Head of caudate nucleus (tissue), 42 donors: ENCODE results near the gene FCHSD2.

Source experiments
- DNase-seq, 42 donors: peaks; one replicate each; pipeline versions ENCODE4 v3.0.0 to v3.0.0-alpha.2; 2020 to 2021; ENCODE audit warnings: mixed read lengths in 7 of 42
- intact Hi-C: fragments of 100-400 bp; cut with DNase I; formaldehyde crosslinking; loops from one replicate; pipeline ENCODE4 v1.15.0; 2022

Gene FCHSD2

DNA sequence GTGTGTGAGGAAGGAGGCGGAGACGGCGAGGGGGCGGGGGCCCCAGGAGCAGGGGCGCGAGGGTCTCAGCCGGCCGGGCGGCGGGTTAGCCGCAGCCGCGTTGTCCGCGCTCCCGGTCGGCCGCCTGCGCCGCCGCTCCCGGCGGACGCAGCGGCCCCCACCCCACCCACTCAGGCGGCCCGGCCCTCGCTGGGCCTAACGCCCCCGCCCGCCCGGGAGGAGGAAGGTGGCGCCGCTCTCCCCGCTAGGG is at the start of gene FCHSD2:
FCHSD2 (minus strand) TSS at position 191 of the 250 bp plus-strand sequence. CDS start 441 bp downstream, outside the sequence.
- intact Hi-C loops: loop anchor here (5.0 to 10.0 kb wide), 3 partner anchors 35 to 307 kb away; no protein-coding TSS in a partner anchor
- no peak for DNase-seq

DNA sequence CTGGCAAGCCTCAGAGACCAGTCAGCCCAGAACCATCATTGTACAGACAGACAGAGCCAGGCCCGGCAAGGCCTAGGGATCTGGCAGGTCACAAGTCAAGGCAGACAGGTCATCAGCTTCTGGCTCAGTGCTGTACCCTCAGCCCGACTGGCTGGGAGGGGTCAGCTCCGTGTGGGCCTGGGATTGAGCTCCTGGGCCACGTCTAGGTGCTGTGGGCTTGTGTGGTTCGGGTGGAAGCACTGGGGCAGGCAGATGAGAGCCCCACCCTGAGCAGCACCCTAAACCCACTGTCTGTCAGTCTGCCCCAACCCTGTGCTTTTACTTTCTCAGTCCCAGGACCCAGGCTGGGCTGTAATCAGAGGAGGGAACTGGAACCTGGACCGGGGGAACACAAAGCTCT is 49.0 kb upstream of the FCHSD2 start:
- intact Hi-C loops: no loop called here
- peak in 1 of 42 donors; percentile 18 for DNase-seq

DNA sequence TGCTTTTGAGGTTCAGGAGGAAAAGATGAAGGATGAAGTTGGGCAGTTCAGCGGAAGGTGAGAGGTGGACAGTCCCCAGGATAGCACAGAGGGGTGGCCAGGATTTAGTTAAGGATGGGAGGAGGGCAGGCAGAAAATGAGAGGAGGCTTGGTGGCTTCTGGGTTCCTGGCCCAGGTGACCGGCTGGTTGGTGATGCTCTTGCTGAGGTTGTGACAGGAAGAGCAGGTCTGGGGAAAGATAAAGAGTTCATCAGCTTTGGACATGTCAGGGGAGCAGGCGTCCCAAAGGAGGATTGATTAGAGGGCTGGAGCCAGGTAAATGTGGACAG is 48.4 kb upstream of the FCHSD2 start:
- peak in 2 of 42 donors; percentile 7 to 9 for DNase-seq
- intact Hi-C loops: no loop called here

DNA sequence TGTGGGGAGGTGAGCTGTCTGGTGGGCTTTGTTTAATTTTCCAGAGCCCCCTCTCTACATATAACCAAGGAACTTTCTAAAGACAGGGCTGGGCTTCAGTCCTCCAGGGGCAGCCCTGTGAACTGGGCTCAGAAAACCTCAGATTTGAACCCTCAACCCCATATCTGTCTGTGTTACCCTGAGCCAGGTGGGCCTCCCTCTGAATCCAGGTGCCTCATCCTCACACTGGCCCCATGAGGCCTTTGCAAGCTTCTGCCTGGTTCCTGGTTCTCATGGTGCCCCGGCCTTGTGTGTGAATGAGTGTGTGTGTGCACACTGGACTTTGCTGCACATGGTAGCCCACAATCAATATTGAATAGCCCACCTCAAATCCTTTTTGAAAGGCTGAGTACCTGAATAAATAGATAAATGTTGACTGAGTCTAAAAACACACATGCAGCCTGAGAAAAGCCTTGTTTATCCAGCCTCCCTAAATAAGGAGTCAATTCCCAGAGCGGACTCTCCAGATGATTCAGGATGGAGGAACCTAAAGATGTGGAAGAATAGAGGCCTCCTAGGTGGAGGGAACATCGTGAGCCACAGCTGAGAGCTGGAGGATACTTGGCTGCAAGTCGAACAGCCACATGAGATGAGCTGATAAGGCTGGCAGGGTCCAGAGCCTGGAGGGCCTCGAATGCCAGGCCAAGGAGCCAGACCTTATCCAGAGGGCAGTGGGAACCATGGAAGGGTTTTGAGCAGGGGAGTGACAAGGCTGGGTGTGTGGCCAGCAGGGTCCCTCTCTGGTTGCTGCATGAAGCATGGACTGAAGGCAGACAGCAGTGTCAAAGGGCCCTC is 47.8 kb upstream of the FCHSD2 start:
- intact Hi-C loops: loop anchor here (5.0 kb wide), 1 partner anchor 52 kb away; no protein-coding TSS in a partner anchor
- DNase-seq: peak in 3 of 42 donors; percentile 16 to 41 (median 17)

DNA sequence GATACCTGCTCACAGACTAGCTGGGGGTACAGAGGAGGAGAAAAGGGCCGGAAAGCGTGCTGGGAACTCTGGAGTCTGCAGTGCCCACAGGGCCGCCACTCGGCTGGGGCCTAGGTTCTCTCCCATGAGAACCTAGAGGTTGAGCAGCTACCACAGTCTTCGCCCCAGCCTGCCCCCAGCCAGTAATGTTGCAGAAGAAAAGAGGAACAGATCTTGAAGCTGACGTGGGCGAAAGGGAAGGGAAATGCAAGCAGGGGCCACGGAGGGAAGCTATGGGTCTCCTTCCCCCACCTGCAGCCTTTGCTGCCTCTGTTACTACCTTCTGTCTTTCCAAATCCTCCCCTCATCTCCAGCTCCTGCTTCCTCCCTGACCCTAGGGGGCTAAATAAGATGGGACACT is 47.2 kb upstream of the FCHSD2 start:
- peak in 33 of 42 donors; percentile 19 to 64 (median 41) for DNase-seq
- intact Hi-C loops: loop anchor here (5.0 kb wide), 1 partner anchor 53 kb away; no protein-coding TSS in a partner anchor

DNA sequence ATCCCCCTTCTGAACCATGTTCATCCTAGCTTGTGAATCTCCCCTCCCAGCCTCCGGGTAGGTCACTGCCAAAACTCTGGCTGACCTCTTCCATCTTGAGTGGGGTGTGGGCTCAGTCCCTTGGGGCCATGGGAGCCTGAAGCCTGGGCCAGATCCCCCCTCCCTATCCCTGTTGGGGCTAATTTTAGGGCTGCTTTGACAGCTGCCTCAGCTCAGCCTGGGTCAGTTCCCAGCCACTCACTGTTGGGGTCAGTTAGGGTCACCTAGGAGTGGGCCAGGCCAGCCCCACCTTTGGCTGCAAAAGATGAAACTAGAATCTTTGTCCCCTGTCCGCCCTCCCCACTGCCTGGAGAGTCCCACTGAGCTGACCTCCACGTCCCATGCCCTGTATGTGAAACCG is 46.2 kb upstream of the FCHSD2 start:
- peak in 2 of 42 donors; percentile 17 to 39 for DNase-seq

DNA sequence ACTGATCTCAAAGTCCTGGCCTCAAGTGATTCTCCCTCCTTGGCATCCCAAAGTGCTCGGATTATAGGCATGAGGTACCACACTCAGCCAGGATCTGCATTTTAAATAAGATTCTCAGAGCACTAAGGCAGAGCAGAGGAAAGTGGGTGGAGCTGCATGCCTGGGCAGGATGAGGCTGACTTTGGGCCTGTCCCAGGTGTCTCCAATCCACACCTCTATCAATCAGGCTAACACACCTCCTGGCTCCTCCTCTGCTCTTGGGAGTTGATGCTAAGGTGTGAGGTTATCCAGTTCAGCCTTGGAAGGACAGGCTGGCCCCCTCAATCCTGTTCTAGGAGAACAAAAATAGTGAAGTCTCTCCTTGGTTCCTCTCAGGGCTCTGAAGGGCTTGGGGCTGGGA is 45.7 kb upstream of the FCHSD2 start:
- no peak for DNase-seq
- intact Hi-C loops: loop anchor here (5.0 kb wide), 1 partner anchor 54 kb away; no protein-coding TSS in a partner anchor

More for the DNA sequence above, 46.2 kb upstream of the FCHSD2 start:
- intact Hi-C loops: loop anchor here (5.0 kb wide), 1 partner anchor 54 kb away; no protein-coding TSS in a partner anchor

DNA sequence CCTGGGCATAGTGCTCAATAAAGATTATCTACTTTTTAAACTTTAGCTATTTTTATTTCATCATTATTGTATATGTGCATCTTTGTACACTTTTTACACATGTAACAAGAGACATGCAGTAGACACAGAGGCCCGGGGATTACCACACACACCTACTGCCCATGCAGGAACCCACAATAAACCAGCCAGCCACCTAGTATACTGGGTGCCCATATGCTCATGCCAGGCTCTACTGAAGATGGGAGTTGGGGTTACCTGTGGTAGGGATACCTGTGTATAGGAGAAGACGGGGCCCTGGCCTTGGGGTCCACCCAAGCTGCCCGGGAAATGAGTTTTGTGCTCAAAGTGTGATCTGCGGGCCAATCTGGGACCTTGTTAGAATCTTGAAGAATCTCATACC is 44.8 kb upstream of the FCHSD2 start:
- intact Hi-C loops: loop anchor here (5.0 kb wide), 1 partner anchor 55 kb away; no protein-coding TSS in a partner anchor

DNA sequence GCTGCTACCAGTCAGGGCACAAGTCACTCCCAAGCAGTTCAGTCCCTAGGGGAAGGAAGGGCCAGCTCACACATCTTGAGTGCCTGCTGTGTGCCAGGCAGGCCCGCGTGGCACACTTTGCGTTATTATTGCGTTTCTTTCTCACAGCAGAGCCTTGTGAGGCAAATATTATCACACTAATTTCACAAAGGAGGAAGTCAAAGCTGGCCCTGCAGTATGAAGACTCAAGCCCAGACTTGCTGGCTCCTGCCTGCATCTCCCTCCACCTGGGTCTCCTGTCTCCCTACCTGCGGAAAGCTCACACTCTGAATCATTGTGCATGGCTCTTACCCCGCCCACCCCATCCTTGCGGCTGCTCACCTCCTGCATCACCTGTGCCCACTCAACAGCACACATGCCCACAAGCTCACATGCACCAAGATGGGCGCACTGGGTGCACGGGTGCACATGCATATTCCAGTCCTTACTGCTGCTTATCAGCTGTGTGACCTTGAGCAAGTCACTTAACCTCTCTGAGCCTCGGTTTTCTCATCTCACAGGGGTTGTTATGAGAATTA is 44.3 kb upstream of the FCHSD2 start:
- intact Hi-C loops: loop anchor here (5.0 kb wide), 1 partner anchor 56 kb away; no protein-coding TSS in a partner anchor
- peak in 1 of 42 donors; percentile 34 for DNase-seq

More for the DNA sequence above, 44.8 kb upstream of the FCHSD2 start:
- DNase-seq: peak in 3 of 42 donors; percentile 14 to 35 (median 15)

DNA sequence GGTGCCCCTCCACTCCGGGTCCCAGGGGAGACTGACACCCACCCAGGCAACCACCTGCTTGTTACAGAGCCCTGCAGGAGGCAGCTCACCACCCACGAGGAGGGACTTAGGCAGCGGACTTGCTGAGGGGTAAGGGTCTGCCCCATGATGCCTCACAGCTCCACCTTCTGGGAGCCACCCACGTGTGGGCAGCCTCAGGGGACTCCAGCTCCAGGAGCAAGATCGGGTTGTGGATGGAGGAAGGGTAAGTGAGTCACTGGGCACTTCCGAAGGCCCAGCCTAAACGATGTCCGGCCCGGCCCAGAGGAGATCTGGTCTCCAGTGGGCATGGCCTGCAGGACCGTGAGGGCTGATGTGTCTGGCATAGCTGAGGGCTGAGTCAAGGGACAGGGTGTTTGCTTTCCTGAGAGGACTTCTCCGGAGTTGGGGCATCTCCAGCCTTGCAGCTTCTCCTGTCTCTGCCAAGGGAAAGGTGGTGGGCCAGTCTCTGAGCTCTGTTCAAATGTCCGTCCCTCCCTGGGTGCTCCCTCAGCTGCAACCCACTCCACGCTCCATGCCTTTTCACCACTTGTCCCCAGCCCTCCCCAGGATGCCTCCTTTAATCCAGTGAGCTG is 43.7 kb upstream of the FCHSD2 start:
- intact Hi-C loops: loop anchor here (5.0 kb wide), 1 partner anchor 57 kb away; no protein-coding TSS in a partner anchor
- DNase-seq: peak in 1 of 42 donors; percentile 39

DNA sequence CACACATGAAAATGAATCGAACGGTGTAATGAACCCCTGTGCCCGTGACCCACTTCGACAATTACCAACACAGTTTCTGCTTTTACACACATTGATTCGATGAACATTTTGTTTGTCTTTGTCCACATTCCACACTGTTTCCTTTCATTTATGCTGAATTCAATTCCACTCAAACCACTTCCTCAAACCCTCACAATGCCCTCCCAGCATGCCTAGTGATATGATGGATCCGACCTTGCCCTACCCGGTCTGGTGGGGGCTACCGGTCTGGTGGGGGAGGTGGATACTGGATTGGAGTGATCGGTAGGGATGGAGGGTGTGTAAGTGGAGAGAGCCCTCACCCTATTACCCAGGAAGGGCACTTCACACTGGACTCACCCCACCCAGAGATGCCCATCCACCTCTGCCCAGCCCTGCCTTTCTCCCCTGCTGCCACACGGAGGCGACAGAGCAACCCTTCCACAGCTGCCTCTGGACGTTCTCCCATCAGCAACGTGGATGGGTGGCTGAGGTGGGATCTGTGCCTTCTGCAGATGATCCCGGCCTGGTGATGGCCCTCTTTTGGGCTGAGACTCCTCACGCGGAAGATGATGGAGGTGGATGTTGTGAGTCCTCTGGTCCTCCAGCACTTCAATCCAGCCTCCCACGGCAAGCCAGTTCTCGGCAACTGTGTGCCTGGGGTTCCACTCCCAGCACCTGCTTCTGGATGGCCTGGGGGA is 43.0 kb upstream of the FCHSD2 start:
- intact Hi-C loops: loop anchor here (5.0 kb wide), 1 partner anchor 57 kb away; no protein-coding TSS in a partner anchor
- DNase-seq: peak in 41 of 42 donors; percentile 38 to 84 (median 63)

DNA sequence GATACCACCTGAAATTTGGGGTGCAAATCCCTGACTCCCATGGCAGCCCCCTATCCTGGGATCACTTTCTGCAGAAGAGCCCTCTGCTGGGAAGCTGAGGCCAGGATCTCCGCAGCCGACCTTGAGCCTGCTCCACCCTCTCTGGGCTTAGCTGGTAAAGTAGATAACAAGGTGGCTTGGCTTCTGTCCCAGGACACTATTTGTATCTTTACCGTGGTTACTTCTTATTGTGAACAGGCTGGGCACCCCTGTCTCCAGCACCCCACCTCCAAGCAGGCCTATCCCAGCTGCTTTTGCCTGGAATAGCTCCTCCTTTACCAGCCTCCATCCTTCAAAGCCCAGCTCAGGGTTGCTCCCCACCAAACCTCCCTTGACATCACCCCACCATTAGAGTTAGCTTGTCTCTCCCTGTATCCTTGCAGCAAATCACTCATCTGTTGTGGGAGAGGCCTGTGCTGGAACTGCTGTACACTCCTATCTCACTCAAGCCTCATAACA is 40.8 kb upstream of the FCHSD2 start:
- intact Hi-C loops: no loop called here
- DNase-seq: no peak

DNA sequence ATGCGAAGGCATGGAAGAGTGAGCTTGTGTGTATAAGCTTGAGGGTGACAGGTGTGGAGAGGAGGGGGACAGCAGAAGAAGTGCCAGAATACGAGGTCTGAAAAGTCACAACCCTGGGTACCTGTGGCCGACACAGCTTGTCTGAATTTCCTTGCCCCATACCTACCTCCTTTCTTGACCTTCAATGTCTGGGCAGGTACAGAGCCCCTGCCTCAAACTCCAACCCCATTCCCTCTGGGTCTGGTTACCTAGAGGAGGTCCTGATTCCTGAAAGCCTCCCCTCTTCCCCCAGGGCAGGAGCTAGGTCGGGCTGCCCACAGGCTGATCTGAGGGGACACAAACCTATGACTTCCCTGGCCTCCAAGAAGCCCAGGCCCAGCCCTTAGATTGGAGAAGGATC is 36.6 kb upstream of the FCHSD2 start:
- DNase-seq: no peak
- intact Hi-C loops: loop anchor here (5.0 kb wide), 2 partner anchors 36 to 346 kb away; partner anchors contain the start of gene FCHSD2

DNA sequence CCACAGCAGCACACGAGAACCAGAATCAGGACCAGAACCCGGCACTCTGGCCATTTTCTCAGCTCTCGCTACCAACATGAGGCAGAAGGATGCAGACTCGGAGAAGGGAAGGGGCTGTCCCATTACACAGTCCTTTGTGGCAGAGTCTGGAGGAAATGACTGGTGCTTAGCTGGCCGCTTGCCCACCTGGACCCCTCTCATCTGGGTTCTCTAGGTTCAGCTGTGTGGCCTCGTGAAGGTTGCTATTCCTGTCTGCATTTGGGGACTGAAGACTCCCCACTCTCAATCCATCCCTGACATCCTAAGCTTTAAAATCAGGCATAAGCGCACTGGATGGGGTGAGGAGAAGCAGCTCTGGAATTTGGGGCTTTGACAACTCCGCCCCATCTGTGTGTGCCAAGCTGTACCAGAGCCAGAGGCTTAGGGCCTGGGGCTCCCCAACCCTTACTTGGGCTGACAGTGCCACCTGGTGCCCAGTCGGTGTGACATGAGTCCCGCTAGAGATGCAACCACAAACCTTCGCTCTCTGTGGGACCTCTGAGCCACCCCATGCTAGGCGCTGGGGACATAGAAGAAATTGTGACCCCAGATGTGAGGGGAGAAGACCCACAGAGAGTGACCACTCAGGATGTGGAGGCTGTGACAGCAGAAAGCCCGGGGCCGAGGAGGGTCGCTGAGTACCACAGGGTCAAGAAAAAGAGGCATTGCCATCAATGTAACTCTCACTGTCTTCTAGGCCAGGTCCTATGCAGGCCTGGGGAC is 35.8 kb upstream of the FCHSD2 start:
- peak; percentile 78 to 94 (median 88) for DNase-seq
- intact Hi-C loops: loop anchor here (5.0 kb wide), 2 partner anchors 36 to 346 kb away; partner anchors contain the start of gene FCHSD2

DNA sequence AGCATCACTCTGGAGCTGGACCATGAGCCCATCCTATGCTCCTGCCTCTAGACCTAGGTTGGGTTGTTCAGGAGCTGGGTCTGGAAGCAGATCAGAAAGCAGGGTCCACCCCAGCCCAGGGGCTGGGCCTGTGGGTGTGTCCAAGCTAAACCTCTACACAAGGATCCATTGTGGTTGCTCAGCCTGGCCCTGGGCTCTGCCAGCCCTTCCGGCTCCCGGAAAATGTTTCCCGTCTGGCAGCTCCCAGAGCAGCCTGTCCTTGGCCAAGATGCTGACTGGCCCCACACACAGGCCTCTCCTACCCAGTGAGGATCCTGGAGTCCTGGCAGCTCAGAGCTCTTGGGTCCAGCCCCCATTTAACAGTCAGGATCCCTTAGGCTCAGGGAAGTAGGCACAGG is 35.3 kb upstream of the FCHSD2 start:
- DNase-seq: peak; percentile 27 to 82 (median 60)
- intact Hi-C loops: loop anchor here (5.0 kb wide), 2 partner anchors 35 to 345 kb away; partner anchors contain the start of gene FCHSD2

DNA sequence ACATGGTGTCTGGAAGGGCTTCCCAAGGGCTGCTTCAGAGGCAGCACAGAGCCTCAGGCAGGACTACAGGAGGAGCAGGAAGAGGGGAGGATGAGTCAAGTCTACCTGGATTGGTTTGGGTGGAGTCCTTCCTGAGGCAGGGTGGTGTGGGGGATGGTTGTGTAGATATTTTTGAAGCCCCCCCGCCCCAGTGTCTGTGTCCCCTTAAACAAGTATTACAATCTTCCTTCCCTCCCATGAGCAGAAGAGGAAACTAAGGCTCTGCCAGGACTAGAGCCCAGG is 34.7 kb upstream of the FCHSD2 start:
- intact Hi-C loops: loop anchor here (5.0 kb wide), 2 partner anchors 35 to 345 kb away; partner anchors contain the start of gene FCHSD2
- DNase-seq: no peak

DNA sequence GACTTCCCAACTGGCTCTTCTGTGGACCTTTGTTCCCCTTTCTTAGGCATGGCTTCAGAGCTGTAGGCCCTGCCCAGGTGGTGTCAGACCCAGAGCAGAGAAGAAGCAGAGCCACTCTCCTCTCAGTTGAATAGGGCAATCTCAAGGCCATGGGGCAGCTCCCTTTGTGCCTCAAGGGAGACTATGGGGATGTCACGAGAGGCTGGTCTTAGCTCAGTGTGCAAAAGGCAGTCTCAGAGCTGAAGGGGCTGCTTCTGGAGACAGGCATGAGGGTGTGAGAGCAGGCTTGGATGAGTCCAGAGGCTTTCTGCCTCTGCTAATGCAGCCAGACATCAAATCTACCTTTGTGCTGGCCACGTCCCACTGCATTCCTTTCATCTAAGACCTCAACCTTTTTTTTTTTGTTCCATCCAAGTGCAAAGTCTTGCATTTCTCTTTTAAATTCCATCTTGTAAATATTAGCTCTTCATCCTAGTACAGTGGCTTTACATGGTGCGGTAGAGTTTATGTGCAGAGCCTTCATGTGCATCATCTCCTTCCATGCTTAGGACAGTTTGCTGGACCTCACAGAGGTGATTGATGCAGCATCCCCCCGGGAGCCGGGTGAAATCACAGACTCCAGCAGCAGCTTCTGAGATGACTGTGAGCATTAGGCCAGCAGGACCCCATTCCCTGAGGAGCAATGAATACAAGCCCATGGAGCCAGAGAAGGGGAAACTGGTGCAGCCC is 34.2 kb upstream of the FCHSD2 start:
- intact Hi-C loops: loop anchor here (5.0 kb wide), 2 partner anchors 34 to 344 kb away; partner anchors contain the start of gene FCHSD2
- no peak for DNase-seq
